GM23338 (cell line): Measurements from ENCODE around the gene PBXIP1. TPM values are rescaled to one million over a fixed set of nuclear protein-coding genes. Genes with fewer than 3 reads are reported as not detected.
A peak's percentile ranks its signal among the peaks of the same experiment; 100 is the strongest.
"Not testable (repeated sequence)": the region's sequence is repeated elsewhere in the genome, so short reads cannot be mapped to it uniquely, and the experiment has no call there.

ENCODE experiments used
- ATAC-seq: fragments of 200-7000 bp; cut with Tn5 transposase; 3 replicates; pipeline ENCODE4 v1.9.1; 2020
- DNase-seq: peaks from one replicate; pipeline ENCODE4 v3.0.0-alpha.2; 2015; ENCODE audit warnings: low spot score
- H2AFZ ChIP-seq: fragments of 200-600 bp; sonication (generic); 2 replicates; pipeline ENCODE4 v1.8.0; 2016; ENCODE audit warnings: antibody characterized with exemption, mild to moderate bottlenecking, moderate library complexity
- H3F3A ChIP-seq: fragments of 200-600 bp; sonication (generic); replicated peaks from 2 replicates; pipeline ENCODE4 v1.8.0; 2017; ENCODE audit warnings: antibody characterized with exemption, mixed run types, low read depth
- H3K27ac ChIP-seq: fragments of 200-600 bp; sonication (generic); 2 replicates; pipeline ENCODE4 v1.6.1; 2016; ENCODE audit warnings: low read depth
- H3K27me3 ChIP-seq: fragments of 200-600 bp; sonication (generic); 2 replicates; pipeline ENCODE4 v1.8.0; 2016; ENCODE audit warnings: mild to moderate bottlenecking, mixed run types, moderate library complexity; ENCODE audit not compliant: insufficient read depth
- H3K36me3 ChIP-seq: fragments of 200-600 bp; sonication (generic); 2 replicates; pipeline ENCODE4 v1.8.0; 2016; ENCODE audit warnings: mild to moderate bottlenecking; ENCODE audit not compliant: insufficient read depth
- H3K4me1 ChIP-seq: fragments of 200-600 bp; sonication (generic); 2 replicates; pipeline ENCODE4 v1.8.0; 2016; ENCODE audit warnings: mild to moderate bottlenecking, moderate library complexity; ENCODE audit not compliant: insufficient read depth
- H3K4me2 ChIP-seq: fragments of 200-600 bp; sonication (generic); 2 replicates; pipeline ENCODE4 v1.7.1; 2017; ENCODE audit warnings: mixed run types
- H3K4me3 ChIP-seq: fragments of 200-600 bp; sonication (generic); 2 replicates; pipeline ENCODE4 v1.6.1; 2016; ENCODE audit warnings: mixed run types
- H3K79me2 ChIP-seq: fragments of 200-600 bp; sonication (generic); replicated peaks from 2 replicates; pipeline ENCODE4 v1.8.0; 2017; ENCODE audit warnings: mild to moderate bottlenecking; ENCODE audit not compliant: insufficient read depth
- H3K9me2 ChIP-seq: fragments of 200-600 bp; sonication (generic); 2 replicates; pipeline ENCODE4 v1.8.0; 2017; ENCODE audit not compliant: insufficient read depth
- H4K20me1 ChIP-seq: fragments of 200-600 bp; sonication (generic); replicated peaks from 2 replicates; pipeline ENCODE4 v1.8.0; 2017; ENCODE audit warnings: mild to moderate bottlenecking; ENCODE audit not compliant: insufficient read depth
- H3K27ac Mint-ChIP-seq: 2 replicates; pipeline ENCODE4 v1.8.0; 2020; ENCODE audit warnings: inconsistent platforms, mild to moderate bottlenecking, moderate library complexity, mixed read lengths
- H3K27me3 Mint-ChIP-seq: 3 replicates; pipeline ENCODE4 v1.8.0; 2022; ENCODE audit warnings: low read depth, mild to moderate bottlenecking, moderate library complexity, mixed read lengths, inconsistent platforms; ENCODE audit not compliant: insufficient read depth, poor library complexity
- H3K36me3 Mint-ChIP-seq: 3 replicates; pipeline ENCODE4 v1.8.0; 2021; ENCODE audit warnings: low read depth, mild to moderate bottlenecking, inconsistent platforms, moderate library complexity, mixed read lengths
- H3K4me1 Mint-ChIP-seq: 3 replicates; pipeline ENCODE4 v1.8.0; 2020; ENCODE audit warnings: mild to moderate bottlenecking, inconsistent platforms, mixed read lengths
- H3K4me3 Mint-ChIP-seq: 3 replicates; pipeline ENCODE4 v1.8.0; 2021; ENCODE audit warnings: moderate library complexity, mild to moderate bottlenecking, inconsistent platforms, mixed read lengths
- H3K9me3 Mint-ChIP-seq: 3 replicates; pipeline ENCODE4 v1.8.0; 2020; ENCODE audit warnings: moderate library complexity, mild to moderate bottlenecking, inconsistent platforms, mixed read lengths
- CREB1 ChIP-seq: fragments of 250-450 bp; sonication (Bioruptor Pico); IDR thresholded peaks from 2 replicates; pipeline ENCODE4 v1.5.0; 2020; ENCODE audit warnings: low read depth, mild to moderate bottlenecking, moderate library complexity
- EZH2 ChIP-seq: fragments of 200-600 bp; sonication (generic); IDR thresholded peaks from one replicate; pipeline ENCODE4 v1.8.0; 2017; ENCODE audit warnings: antibody characterized with exemption, mild to moderate bottlenecking, low read depth; ENCODE audit not compliant: unreplicated experiment
- EZH2phosphoT487 ChIP-seq: fragments of 200-600 bp; sonication (generic); IDR thresholded peaks from one replicate; pipeline ENCODE4 v1.8.1; 2018; ENCODE audit warnings: antibody characterized with exemption; ENCODE audit not compliant: unreplicated experiment
- JUNB ChIP-seq: IDR thresholded peaks from one replicate; pipeline ENCODE4 v1.6.1; 2016; ENCODE audit warnings: antibody characterized with exemption; ENCODE audit not compliant: unreplicated experiment
- NANOG ChIP-seq: IDR thresholded peaks from 2 replicates; pipeline ENCODE4 v1.6.1; 2016; ENCODE audit warnings: antibody characterized with exemption, borderline replicate concordance
- STAT1 ChIP-seq: IDR thresholded peaks from one replicate; pipeline ENCODE4 v1.6.1; 2016; ENCODE audit warnings: antibody characterized with exemption; ENCODE audit not compliant: unreplicated experiment
- ZNF114 ChIP-seq: fragments of 250-450 bp; sonication (Bioruptor Pico); IDR thresholded peaks from 2 replicates; pipeline ENCODE4 v1.5.0; 2020; ENCODE audit warnings: mild to moderate bottlenecking, moderate library complexity
- ZNF331 ChIP-seq: fragments of 250-450 bp; sonication (Bioruptor Pico); IDR thresholded peaks from 2 replicates; pipeline ENCODE4 v1.5.0; 2020; ENCODE audit warnings: low read depth, mild to moderate bottlenecking, moderate library complexity
- polyA plus RNA-seq: library from polyadenylated mRNA; unstranded; fragments of >200 nt; fragmentation: Nextera tagmentation; extraction: Ambion mirVana; gene quantifications from 2 replicates; pipeline ENCODE4 v1.2.1, GENCODE V29; 2016
- total RNA-seq: library from RNA; depleted of rRNA; stranded (reverse); fragments of >200 nt; shearing (Covaris generic); gene quantifications from 2 replicates; pipeline ENCODE4 v1.2.3, GENCODE V29; 2014
- TF ChIP-seq, protein P1 (sequence below), 2 experiments: fragments of 200-600 bp in 1 of 2; sonication (generic) in 1 of 2; conservative IDR thresholded peaks; 2 replicates each; pipeline versions ENCODE4 v1.5.1 to v1.6.1; 2016 to 2017; ENCODE audit warnings: antibody characterized with exemption in 2 of 2, low read depth in 2 of 2, mild to moderate bottlenecking in 2 of 2, moderate library complexity in 1 of 2
- TF ChIP-seq, protein P2 (sequence below): fragments of 250-450 bp; sonication (Bioruptor Pico); IDR thresholded peaks from 2 replicates; pipeline ENCODE4 v1.5.0; 2020; ENCODE audit warnings: mild to moderate bottlenecking, moderate library complexity

Gene PBXIP1
- total and polyA plus RNA-seq, 2 experiments from 2014 or later = 7.0 to 31.8 TPM

DNA sequence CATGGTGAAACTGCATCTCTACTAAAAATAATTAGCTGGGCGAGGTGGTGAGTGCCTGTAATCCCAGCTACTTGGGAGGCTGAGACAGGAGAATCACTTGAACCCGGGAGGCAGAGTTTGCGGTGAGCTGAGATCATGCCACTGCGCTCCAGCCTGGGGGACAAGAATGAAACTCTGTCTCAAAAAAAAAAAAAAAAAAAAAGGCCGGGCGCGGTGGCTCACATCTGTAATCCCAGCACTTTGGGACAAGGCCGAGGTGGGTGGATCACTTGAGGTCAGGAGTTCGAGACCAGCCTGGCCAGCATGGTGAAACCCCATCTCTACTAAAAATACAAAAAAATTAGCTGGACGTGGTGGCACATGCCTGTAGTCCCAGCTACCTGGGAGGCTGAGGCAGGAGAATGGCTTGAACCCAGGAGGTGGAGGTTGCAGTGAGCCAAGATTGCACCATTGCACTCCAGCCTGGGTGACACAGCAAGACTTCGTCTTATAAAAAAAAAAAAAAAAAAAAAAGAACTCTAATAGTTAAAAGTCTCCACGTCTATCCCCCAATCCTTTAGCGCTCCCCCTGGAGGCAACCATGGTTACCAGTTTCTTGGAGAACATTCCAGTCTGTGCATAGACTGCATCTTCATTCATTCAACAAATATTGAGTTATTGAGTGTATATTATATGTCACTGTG, 39.5 kb upstream of the PBXIP1 start:
- H3K4me3 ChIP-seq, H3K4me1 ChIP-seq, H2AFZ ChIP-seq, H3K9me3 Mint-ChIP-seq, H3K27ac ChIP-seq, H3K4me3 Mint-ChIP-seq, H3K9me2 ChIP-seq, H3K79me2 ChIP-seq, H4K20me1 ChIP-seq, H3K36me3 ChIP-seq, H3K27me3 ChIP-seq, H3K4me2 ChIP-seq, ATAC-seq, H3K27ac Mint-ChIP-seq: not testable (repeated sequence)
- peaks cover 30% of the 10 kb centered on the region for H3K4me1 Mint-ChIP-seq
- peaks cover 19% of the 10 kb centered on the region for H3K27me3 Mint-ChIP-seq
- TF ChIP-seq, protein P1, sequence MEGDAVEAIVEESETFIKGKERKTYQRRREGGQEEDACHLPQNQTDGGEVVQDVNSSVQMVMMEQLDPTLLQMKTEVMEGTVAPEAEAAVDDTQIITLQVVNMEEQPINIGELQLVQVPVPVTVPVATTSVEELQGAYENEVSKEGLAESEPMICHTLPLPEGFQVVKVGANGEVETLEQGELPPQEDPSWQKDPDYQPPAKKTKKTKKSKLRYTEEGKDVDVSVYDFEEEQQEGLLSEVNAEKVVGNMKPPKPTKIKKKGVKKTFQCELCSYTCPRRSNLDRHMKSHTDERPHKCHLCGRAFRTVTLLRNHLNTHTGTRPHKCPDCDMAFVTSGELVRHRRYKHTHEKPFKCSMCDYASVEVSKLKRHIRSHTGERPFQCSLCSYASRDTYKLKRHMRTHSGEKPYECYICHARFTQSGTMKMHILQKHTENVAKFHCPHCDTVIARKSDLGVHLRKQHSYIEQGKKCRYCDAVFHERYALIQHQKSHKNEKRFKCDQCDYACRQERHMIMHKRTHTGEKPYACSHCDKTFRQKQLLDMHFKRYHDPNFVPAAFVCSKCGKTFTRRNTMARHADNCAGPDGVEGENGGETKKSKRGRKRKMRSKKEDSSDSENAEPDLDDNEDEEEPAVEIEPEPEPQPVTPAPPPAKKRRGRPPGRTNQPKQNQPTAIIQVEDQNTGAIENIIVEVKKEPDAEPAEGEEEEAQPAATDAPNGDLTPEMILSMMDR (conservative IDR thresholded peaks at IDR 0.05; ENCODE audit: low read depth in 2 of 2) = peak; percentile 68 to 73
- H3F3A ChIP-seq = peaks cover 22% of the 10 kb centered on the region; the same call in 1 of the 2 replicates
- DNase-seq = peak; percentile 84
- peaks cover 10% of the 10 kb centered on the region; the same call in 2 of the 3 replicates for H3K36me3 Mint-ChIP-seq

DNA sequence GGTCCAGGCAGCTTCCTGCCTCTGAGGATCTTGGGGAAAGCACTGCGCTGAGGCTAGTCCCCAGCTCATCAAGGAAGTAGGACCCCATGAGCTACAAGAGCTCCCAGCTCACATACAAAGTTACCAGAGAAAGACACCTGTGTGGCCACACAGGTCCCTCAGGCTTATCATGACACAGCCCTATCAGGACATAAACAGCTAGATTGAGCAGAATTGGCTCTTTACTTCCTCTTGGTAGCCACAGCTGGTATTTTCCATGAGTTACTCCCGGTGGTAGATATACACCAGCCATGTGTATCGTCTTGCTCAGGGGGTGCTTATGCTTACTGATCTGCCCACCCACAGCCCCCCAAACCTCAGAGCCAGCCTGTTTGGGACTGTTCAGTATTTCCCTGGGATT, 38.7 kb upstream of the PBXIP1 start:
- ATAC-seq = no peak
- H3K4me1 ChIP-seq = peaks cover 5% of the 10 kb centered on the region; the same call in 1 of the 2 replicates
- H3K4me3 Mint-ChIP-seq = no peak overlapping the region; the same call in 2 of the 3 replicates
- peaks cover 14% of the 10 kb centered on the region for H3K36me3 Mint-ChIP-seq
- peaks cover 15% of the 10 kb centered on the region; the same call in 1 of the 2 replicates for H3F3A ChIP-seq
- no peak overlapping the region for H3K4me2 ChIP-seq
- H3K9me2 ChIP-seq = no peaks in the 10 kb centered on the region
- peaks cover 16% of the 10 kb centered on the region for H3K27me3 Mint-ChIP-seq
- H3K36me3 ChIP-seq = 0 out of 2 replicates have a peak, but pooled peaks cover 5% of the 10 kb centered on the region
- H3K4me1 Mint-ChIP-seq = peaks cover 30% of the 10 kb centered on the region
- TF ChIP-seq, protein P2, sequence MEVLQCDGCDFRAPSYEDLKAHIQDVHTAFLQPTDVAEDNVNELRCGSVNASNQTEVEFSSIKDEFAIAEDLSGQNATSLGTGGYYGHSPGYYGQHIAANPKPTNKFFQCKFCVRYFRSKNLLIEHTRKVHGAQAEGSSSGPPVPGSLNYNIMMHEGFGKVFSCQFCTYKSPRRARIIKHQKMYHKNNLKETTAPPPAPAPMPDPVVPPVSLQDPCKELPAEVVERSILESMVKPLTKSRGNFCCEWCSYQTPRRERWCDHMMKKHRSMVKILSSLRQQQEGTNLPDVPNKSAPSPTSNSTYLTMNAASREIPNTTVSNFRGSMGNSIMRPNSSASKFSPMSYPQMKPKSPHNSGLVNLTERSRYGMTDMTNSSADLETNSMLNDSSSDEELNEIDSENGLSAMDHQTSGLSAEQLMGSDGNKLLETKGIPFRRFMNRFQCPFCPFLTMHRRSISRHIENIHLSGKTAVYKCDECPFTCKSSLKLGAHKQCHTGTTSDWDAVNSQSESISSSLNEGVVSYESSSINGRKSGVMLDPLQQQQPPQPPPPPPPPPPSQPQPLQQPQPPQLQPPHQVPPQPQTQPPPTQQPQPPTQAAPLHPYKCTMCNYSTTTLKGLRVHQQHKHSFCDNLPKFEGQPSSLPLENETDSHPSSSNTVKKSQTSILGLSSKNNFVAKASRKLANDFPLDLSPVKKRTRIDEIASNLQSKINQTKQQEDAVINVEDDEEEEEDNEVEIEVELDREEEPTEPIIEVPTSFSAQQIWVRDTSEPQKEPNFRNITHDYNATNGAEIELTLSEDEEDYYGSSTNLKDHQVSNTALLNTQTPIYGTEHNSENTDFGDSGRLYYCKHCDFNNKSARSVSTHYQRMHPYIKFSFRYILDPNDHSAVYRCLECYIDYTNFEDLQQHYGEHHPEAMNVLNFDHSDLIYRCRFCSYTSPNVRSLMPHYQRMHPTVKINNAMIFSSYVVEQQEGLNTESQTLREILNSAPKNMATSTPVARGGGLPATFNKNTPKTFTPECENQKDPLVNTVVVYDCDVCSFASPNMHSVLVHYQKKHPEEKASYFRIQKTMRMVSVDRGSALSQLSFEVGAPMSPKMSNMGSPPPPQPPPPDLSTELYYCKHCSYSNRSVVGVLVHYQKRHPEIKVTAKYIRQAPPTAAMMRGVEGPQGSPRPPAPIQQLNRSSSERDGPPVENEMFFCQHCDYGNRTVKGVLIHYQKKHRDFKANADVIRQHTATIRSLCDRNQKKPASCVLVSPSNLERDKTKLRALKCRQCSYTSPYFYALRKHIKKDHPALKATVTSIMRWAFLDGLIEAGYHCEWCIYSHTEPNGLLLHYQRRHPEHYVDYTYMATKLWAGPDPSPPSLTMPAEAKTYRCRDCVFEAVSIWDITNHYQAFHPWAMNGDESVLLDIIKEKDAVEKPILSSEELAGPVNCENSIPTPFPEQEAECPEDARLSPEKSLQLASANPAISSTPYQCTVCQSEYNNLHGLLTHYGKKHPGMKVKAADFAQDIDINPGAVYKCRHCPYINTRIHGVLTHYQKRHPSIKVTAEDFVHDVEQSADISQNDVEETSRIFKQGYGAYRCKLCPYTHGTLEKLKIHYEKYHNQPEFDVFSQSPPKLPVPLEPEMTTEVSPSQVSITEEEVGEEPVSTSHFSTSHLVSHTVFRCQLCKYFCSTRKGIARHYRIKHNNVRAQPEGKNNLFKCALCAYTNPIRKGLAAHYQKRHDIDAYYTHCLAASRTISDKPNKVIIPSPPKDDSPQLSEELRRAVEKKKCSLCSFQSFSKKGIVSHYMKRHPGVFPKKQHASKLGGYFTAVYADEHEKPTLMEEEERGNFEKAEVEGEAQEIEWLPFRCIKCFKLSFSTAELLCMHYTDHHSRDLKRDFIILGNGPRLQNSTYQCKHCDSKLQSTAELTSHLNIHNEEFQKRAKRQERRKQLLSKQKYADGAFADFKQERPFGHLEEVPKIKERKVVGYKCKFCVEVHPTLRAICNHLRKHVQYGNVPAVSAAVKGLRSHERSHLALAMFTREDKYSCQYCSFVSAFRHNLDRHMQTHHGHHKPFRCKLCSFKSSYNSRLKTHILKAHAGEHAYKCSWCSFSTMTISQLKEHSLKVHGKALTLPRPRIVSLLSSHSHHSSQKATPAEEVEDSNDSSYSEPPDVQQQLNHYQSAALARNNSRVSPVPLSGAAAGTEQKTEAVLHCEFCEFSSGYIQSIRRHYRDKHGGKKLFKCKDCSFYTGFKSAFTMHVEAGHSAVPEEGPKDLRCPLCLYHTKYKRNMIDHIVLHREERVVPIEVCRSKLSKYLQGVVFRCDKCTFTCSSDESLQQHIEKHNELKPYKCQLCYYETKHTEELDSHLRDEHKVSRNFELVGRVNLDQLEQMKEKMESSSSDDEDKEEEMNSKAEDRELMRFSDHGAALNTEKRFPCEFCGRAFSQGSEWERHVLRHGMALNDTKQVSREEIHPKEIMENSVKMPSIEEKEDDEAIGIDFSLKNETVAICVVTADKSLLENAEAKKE = no peak
- no peak for TF ChIP-seq NANOG
- TF ChIP-seq, protein P1 (conservative IDR thresholded peaks at IDR 0.05; ENCODE audit: low read depth in 2 of 2) = no peak
- TF ChIP-seq ZNF114 (CRISPR knock-in tag) = no peak
- no peak for TF ChIP-seq CREB1 (CRISPR knock-in tag)
- no peak for TF ChIP-seq JUNB
- TF ChIP-seq STAT1 = no peak
- no peak for TF ChIP-seq EZH2phosphoT487
- no peak for TF ChIP-seq ZNF331 (CRISPR knock-in tag)
- no peak for TF ChIP-seq EZH2
- DNase-seq = no peak
- no peaks in the 10 kb centered on the region for H3K9me3 Mint-ChIP-seq
- H4K20me1 ChIP-seq = no peaks in the 10 kb centered on the region; the same call in 1 of the 2 replicates
- no peaks in the 10 kb centered on the region for H3K27me3 ChIP-seq
- H3K27ac Mint-ChIP-seq = peak overlapping the region; percentile 71; the same call in 1 of the 2 replicates
- no peak overlapping the region for H3K4me3 ChIP-seq
- H2AFZ ChIP-seq = no peak overlapping the region
- H3K27ac ChIP-seq = no peak overlapping the region
- no peaks in the 10 kb centered on the region for H3K79me2 ChIP-seq
